HFF-Myc (cell line): ENCODE measurements around the gene OR10H4.
"Not testable (repeated sequence)": the region's sequence is repeated elsewhere in the genome, so short reads cannot be mapped to it uniquely, and the experiment has no call there.

Experiments
- DNase-seq: peaks from one replicate; pipeline ENCODE4 v3.0.0-alpha.2; 2011; ENCODE audit warnings: low read depth; ENCODE audit errors: extremely low read depth
- H3K4me3 ChIP-seq: replicated peaks from 2 replicates; pipeline ENCODE4 v1.5.1; 2011; ENCODE audit warnings: low read depth, mild to moderate bottlenecking, control low read depth, low read length
- CTCF ChIP-seq: IDR thresholded peaks from 2 replicates; pipeline ENCODE4 v1.5.1; 2012; ENCODE audit warnings: mild to moderate bottlenecking, low read depth, low read length, control low read depth; ENCODE audit errors: missing control alignments

The OR10H4 gene

GRCh38 chr19:15944401-15944800 is 4.4 kb upstream of the OR10H4 start:
- TF ChIP-seq CTCF, result no peak
- no peak for DNase-seq
- no peak overlapping the region for H3K4me3 ChIP-seq

- no peak overlapping the region for H3K4me3 ChIP-seq
- DNase-seq, result no peak
- TF ChIP-seq CTCF, result no peak
These were observed 3.5 kb upstream of the OR10H4 start for GRCh38 chr19:15945301-15945700.

GRCh38 chr19:15954820-15955219 is 6.0 kb downstream of the OR10H4 start:
- no peak for DNase-seq
- no peak overlapping the region for H3K4me3 ChIP-seq
- TF ChIP-seq CTCF, result no peak

- DNase-seq, result no peak
- no peak for TF ChIP-seq CTCF
These were observed 13.5 kb downstream of the OR10H4 start for GRCh38 chr19:15962319-15962718.

GRCh38 chr19:15964231-15964630 is 15.4 kb downstream of the OR10H4 start:
- H3K4me3 ChIP-seq, result no peak overlapping the region
- TF ChIP-seq CTCF, result no peak
- DNase-seq, result no peak

More at GRCh38 chr19:15962319-15962718, 13.5 kb downstream of the OR10H4 start:
- no peak overlapping the region for H3K4me3 ChIP-seq

GRCh38 chr19:15971224-15971780 is 22.5 kb downstream of the OR10H4 start:
- no peak for DNase-seq
- H3K4me3 ChIP-seq, result no peak overlapping the region
- TF ChIP-seq CTCF, result no peak

- not testable (repeated sequence) for DNase-seq
These were observed 23.2 kb downstream of the OR10H4 start for GRCh38 chr19:15972043-15972442.

More at GRCh38 chr19:15972043-15972442, 23.2 kb downstream of the OR10H4 start:
- H3K4me3 ChIP-seq, result not testable (repeated sequence)
